Measurements from ENCODE around the gene CPED1. TPM values are rescaled to one million over a fixed set of nuclear protein-coding genes. Genes with fewer than 3 reads are reported as not detected.
A peak's percentile ranks its signal among the peaks of the same experiment; 100 is the strongest.

CPED1 gene
- total RNA-seq, 1 donor from 2014 or later: 38.6 TPM

GRCh38 chr7:120991161-120991560, 2.6 kb downstream of the CPED1 start:
- Histone ChIP-seq H3K36me3 (no peaks in the 10 kb centered on the region), H3K27me3 (ENCODE audit: low read depth) (no peaks in the 10 kb centered on the region), H3K9me3 (no peaks in the 10 kb centered on the region), H3K27ac (peak overlapping the region; percentile 20), H3K4me1 (peaks cover 46% of the 10 kb centered on the region), H3K4me3 (peak overlapping the region; percentile 47)
- intact Hi-C loops (cut with DNase I): loop anchor here (10.0 kb wide), 1 partner anchor 84 kb away; no protein-coding TSS in a partner anchor
- ATAC-seq: no peak
- TF ChIP-seq, protein P1, sequence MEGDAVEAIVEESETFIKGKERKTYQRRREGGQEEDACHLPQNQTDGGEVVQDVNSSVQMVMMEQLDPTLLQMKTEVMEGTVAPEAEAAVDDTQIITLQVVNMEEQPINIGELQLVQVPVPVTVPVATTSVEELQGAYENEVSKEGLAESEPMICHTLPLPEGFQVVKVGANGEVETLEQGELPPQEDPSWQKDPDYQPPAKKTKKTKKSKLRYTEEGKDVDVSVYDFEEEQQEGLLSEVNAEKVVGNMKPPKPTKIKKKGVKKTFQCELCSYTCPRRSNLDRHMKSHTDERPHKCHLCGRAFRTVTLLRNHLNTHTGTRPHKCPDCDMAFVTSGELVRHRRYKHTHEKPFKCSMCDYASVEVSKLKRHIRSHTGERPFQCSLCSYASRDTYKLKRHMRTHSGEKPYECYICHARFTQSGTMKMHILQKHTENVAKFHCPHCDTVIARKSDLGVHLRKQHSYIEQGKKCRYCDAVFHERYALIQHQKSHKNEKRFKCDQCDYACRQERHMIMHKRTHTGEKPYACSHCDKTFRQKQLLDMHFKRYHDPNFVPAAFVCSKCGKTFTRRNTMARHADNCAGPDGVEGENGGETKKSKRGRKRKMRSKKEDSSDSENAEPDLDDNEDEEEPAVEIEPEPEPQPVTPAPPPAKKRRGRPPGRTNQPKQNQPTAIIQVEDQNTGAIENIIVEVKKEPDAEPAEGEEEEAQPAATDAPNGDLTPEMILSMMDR (IDR thresholded peaks at IDR 0.05): no peak
- no peak for DNase-seq

GRCh38 chr7:120991581-120991980, 3.1 kb downstream of the CPED1 start:
- Histone ChIP-seq H3K4me1 (peaks cover 51% of the 10 kb centered on the region), H3K4me3 (peak overlapping the region; percentile 47), H3K27ac (peak overlapping the region; percentile 20), H3K9me3 (no peaks in the 10 kb centered on the region), H3K36me3 (no peaks in the 10 kb centered on the region), H3K27me3 (ENCODE audit: low read depth) (no peaks in the 10 kb centered on the region)
- intact Hi-C loops (cut with DNase I): loop anchor here (10.0 kb wide), 1 partner anchor 83 kb away; no protein-coding TSS in a partner anchor
- no peak for DNase-seq
- TF ChIP-seq, protein P1 (IDR thresholded peaks at IDR 0.05): no peak
- no peak for ATAC-seq

- H3K27ac ChIP-seq: no peak overlapping the region
- no peak for DNase-seq
- no peak for ATAC-seq
- H3K9me3 ChIP-seq: no peaks in the 10 kb centered on the region
- TF ChIP-seq, protein P1 (IDR thresholded peaks at IDR 0.05): no peak
- peaks cover 55% of the 10 kb centered on the region for H3K4me1 ChIP-seq
- no peaks in the 10 kb centered on the region for H3K27me3 ChIP-seq (ENCODE audit: low read depth)
- intact Hi-C loops (cut with DNase I): loop anchor here (10.0 kb wide), 1 partner anchor 82 kb away; no protein-coding TSS in a partner anchor
- peak overlapping the region; percentile 47 for H3K4me3 ChIP-seq
- no peaks in the 10 kb centered on the region for H3K36me3 ChIP-seq
These were observed 3.9 kb downstream of the CPED1 start for GRCh38 chr7:120992272-120992964.

- no peaks in the 10 kb centered on the region for H3K36me3 ChIP-seq
- no peak for DNase-seq
These were observed 4.5 kb downstream of the CPED1 start for GRCh38 chr7:120992965-120993494.

DNA sequence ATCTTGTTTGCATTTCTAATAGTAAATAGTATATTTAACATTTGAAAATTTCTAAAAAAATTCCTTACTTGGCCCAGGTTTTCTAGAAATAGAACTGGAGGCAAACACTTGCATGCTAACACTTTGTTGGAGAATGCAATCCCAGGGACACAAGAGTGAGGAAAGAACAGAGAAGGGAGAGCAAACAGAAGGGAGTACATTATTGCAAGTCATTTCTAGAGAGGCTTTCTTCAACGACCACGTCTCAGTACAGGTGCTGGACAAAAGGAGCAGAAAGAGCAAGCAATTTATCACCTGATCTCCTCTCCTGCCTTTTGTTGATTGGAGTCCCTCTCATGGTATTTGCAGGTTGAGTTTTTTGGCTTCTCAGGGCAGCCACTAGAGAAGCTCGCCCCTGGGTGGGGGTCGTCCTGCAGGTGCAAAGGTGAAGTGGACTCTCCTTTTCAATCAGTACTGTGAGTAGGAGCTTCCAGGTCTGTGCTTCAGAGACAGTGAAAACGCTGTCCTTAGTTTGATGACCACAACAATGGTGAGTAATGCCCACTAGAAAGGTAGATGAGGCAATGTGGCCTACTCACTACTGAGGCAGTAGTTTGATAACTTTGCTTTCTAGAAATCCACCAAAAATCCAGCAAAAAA, 5.2 kb downstream of the CPED1 start:
- intact Hi-C loops (cut with DNase I): loop anchor here (10.0 kb wide), 1 partner anchor 81 kb away; no protein-coding TSS in a partner anchor
- no peak for ATAC-seq
- Histone ChIP-seq H3K27ac (no peak overlapping the region), H3K4me1 (peaks cover 51% of the 10 kb centered on the region), H3K27me3 (ENCODE audit: low read depth) (no peaks in the 10 kb centered on the region), H3K9me3 (no peaks in the 10 kb centered on the region), H3K36me3 (no peaks in the 10 kb centered on the region), H3K4me3 (no peak overlapping the region)
- DNase-seq: no peak
- TF ChIP-seq, protein P1 (IDR thresholded peaks at IDR 0.05): no peak

More at GRCh38 chr7:120992965-120993494, 4.5 kb downstream of the CPED1 start:
- peaks cover 52% of the 10 kb centered on the region for H3K4me1 ChIP-seq
- H3K27me3 ChIP-seq (ENCODE audit: low read depth): no peaks in the 10 kb centered on the region
- no peak overlapping the region for H3K27ac ChIP-seq
- TF ChIP-seq, protein P1 (IDR thresholded peaks at IDR 0.05): no peak
- intact Hi-C loops (cut with DNase I): loop anchor here (10.0 kb wide), 1 partner anchor 82 kb away; no protein-coding TSS in a partner anchor
- no peak for ATAC-seq
- H3K9me3 ChIP-seq: no peaks in the 10 kb centered on the region
- no peak overlapping the region for H3K4me3 ChIP-seq
